Activated effector memory CD4-positive, alpha-beta T cell treated with Interleukin-2 at 50 U/mL for 16 hours (primary cell): ENCODE data around the gene RTL1.

Source experiments
- DNase-seq: peaks from one replicate; pipeline ENCODE4 v3.0.0-alpha.2; 2020

The RTL1 gene

GRCh38 chr14:100845341-100845740 is 58.2 kb downstream of the RTL1 start:
- no peak for DNase-seq

GRCh38 chr14:100844846-100845245 is 58.7 kb downstream of the RTL1 start:
- no peak for DNase-seq

- no peak for DNase-seq
Measured at GRCh38 chr14:100844421-100844820, 59.1 kb downstream of the RTL1 start.

GRCh38 chr14:100844082-100844408 is 59.5 kb downstream of the RTL1 start:
- no peak for DNase-seq

- no peak for DNase-seq
Measured at GRCh38 chr14:100842799-100843198, 60.7 kb downstream of the RTL1 start.

- no peak for DNase-seq
Measured at GRCh38 chr14:100841761-100842403, 61.6 kb downstream of the RTL1 start.

GRCh38 chr14:100841066-100841760 is 62.3 kb downstream of the RTL1 start:
- DNase-seq: no peak

GRCh38 chr14:100840286-100841065 is 63.0 kb downstream of the RTL1 start:
- no peak for DNase-seq

- no peak for DNase-seq
Measured at GRCh38 chr14:100839681-100840111, 63.8 kb downstream of the RTL1 start.

- no peak for DNase-seq
Measured at GRCh38 chr14:100839315-100839585, 64.3 kb downstream of the RTL1 start.

GRCh38 chr14:100838493-100839314 is 64.8 kb downstream of the RTL1 start:
- no peak for DNase-seq

GRCh38 chr14:100837805-100838350 is 65.6 kb downstream of the RTL1 start:
- no peak for DNase-seq

- DNase-seq: no peak
Measured at GRCh38 chr14:100836941-100837804, 66.3 kb downstream of the RTL1 start.

- DNase-seq: no peak
Measured at GRCh38 chr14:100836311-100836805, 67.2 kb downstream of the RTL1 start.

- DNase-seq: no peak
Measured at GRCh38 chr14:100835548-100836310, 67.8 kb downstream of the RTL1 start.

GRCh38 chr14:100834794-100835547 is 68.6 kb downstream of the RTL1 start:
- no peak for DNase-seq

- no peak for DNase-seq
Measured at GRCh38 chr14:100834082-100834793, 69.3 kb downstream of the RTL1 start.

GRCh38 chr14:100832311-100832960 is 71.1 kb downstream of the RTL1 start:
- no peak for DNase-seq

- no peak for DNase-seq
Measured at GRCh38 chr14:100830681-100831080, 72.8 kb downstream of the RTL1 start.
